ENCODE results near the gene LRRC8D.
A peak's percentile ranks its signal among the peaks of the same experiment; 100 is the strongest.

The LRRC8D gene

DNA sequence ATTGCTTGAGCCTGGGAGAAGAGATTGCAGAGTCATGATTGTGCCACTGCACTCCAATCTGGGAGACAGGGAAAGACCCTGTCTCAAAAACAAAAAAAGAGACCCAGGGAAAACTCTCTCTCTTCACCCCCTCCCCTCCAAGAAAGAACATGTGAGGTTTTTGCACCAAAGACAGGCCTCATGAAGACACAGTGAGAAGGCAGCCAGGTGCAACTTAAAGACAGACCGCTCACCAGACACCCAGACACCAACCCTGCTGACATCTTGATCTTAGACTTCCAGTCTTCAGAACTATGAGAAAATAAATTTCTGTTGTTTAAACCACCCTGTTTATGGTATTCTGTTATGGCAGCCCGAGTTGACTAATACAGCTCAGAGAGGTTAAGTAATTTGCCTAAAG lies 13.3 kb upstream of the LRRC8D start:
- DNase-seq (ENCODE audit: low read depth in 2 of 2), result no peak

DNA sequence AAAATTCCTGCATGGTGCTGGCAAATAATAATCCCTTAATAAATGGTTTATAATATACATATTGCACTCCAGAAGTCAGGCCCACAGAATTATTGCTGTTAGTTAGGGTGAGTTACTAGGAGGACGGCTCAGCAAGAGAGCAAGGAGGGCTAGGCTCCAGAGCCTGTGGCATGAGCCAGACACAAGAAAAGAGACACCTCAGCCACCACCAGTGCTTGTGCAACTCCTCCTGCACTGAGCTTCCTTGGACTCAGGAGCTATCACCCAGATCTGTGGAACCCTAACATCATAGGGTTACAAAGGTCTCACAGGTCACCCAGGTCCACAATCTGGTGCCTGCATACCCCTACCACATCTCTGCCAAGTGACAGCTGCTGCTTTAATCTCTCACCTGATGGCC lies 12.8 kb upstream of the LRRC8D start:
- DNase-seq (ENCODE audit: low read depth in 2 of 2), result no peak

DNA sequence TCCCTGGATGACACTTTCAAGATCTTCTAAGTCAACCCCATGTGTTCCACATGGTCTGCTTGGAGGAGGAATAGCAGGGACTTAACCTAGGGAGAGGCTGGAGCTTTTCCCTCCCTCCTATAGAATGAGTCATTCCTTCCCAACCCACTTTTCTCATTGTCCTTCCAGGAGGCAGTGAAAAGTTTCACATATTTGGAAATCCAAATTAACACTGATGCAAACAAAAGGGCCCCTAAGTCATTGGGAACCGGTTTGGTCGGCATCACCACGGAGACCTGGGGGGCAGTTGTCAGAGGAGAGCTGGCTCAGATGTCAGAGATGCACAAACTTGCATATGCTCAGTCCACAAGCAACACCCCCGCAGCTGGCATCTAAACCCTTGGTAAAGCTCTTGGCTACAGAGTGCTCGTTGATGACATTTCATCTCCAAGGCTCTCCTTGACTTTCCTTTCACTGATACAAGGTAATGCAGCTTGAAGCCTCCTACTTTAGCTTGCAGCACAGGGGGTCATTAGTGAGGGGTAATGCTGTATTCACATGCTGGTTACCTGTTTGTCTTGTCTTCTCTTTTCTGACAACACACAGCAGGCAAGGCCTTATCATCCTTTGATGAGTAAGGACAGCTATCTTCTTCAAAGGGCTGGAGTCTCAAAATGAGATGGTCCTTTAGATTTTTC lies 12.3 kb upstream of the LRRC8D start:
- no peak for DNase-seq (ENCODE audit: low read depth in 2 of 2)

GRCh38 chr1:89809556-89809955 lies 11.3 kb upstream of the LRRC8D start:
- no peak for DNase-seq (ENCODE audit: low read depth in 2 of 2)

DNA sequence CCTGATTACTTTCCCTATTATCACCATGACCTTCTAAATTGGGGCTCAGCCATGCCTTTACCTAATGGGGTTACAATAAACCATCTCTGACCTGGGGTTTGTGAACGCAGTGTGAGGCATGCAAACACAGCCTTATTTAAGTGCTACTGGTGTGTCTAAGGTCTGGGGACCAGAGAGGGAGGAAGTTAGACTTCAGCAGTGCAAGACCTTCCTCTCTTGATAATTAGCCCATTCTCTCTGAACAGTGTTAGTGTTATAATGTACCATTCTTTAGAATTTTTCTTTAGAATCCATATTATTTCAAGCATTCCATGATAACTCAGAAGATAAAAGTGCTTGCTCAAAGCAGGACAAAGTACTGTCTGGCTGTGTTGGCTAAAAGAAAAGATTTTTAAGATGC lies 10.5 kb upstream of the LRRC8D start:
- DNase-seq (ENCODE audit: low read depth in 2 of 2), result no peak

DNA sequence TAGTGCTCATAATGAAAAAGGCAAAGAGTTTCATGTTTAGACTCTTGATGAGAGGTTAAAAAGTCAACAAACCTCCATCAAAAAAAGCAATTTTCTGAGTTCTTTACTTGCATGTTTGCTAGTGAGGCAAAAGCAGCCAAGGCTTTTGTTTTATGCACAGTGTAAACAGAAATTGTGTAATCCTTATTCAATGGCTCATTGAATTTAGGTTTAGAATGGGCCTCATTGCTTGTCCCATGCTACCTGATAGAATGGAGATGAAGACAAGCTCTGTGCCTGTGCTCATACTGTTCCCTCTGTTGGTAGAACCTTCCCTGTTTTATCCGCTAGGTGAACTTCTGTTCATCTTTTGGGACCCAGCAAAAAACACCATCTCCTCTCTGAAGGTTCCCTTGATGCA lies 10.0 kb upstream of the LRRC8D start:
- DNase-seq (ENCODE audit: low read depth in 2 of 2), result no peak

DNA sequence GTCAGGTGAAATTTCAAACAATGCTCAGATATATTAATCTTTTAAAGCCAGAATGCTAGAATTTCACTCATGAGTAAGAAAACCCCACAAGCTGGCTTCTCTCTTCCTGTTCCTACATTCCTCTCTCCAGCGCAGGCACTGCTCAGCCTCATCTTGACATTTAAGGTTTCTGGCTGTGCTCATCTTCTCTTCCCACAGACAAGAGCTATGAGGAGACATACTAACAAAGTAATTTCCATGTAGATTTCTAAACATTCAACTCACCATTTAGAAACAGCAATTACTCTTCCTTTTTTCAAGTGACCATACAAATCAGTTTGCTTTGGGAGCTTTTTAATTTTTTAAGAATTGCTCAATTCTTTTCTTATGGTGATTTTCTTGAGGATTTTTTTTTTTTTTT lies 7.8 kb upstream of the LRRC8D start:
- no peak for DNase-seq (ENCODE audit: low read depth in 2 of 2)

GRCh38 chr1:89815040-89815439 lies 5.8 kb upstream of the LRRC8D start:
- DNase-seq (ENCODE audit: low read depth in 2 of 2), result no peak

GRCh38 chr1:89815611-89816010 lies 5.2 kb upstream of the LRRC8D start:
- DNase-seq (ENCODE audit: low read depth in 2 of 2), result no peak

DNA sequence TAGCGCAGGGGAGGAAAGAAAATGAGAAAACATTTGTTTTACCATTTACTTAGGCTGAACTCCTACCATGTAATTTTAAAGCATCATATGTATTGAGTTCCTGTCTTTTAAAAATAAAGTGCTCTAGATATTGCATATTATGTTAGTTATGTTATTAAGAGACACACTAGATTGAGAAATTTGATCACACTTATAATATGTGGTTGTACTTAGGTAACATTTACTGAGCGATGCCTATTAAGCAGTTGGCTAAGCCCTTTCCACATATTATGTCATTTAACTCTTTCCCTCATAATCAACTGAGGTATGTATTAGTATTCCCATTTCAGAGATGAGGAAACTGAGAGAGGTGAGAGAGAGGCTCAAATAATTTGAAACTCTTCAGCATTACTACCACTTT lies 4.5 kb upstream of the LRRC8D start:
- DNase-seq (ENCODE audit: low read depth in 2 of 2), result no peak

DNA sequence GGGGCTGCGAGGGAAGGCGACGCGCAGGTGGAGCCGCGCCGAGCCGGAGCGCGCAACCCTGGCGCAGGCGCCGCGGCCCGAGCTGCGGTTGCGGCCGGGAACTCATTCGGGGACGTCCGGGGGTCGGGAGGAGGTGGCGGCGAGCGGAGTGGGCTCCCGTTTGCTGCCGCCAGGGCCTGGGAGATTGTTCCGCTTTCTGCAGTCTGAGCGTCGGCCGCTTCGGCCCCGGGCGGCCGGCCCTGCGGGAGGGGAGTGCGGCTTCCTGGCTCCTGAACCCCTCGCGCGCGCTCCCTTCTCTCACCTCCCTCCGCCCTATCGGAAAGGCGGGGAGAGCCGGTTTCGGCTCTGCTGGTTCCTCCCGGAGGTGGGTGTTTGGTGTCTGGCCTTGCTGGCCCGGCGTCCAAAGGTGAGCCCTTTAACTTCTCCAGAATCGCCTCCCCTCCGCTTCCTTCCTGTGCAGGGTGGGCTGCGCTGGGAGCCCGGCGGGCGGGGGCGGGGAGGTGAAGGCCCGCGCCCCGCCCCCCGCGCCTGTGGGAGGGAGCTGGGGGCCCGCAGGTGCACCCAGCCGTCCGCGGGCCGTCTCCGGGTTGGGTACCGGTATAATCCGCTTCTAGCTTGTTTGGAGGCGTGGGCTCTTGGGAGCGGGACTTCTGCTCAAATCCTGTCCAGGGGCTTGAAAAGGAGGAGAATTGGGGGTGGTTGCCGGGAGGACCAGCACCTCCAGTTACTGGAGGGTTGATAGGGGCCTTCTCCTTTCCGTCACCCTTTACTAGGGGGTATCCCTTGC lies 683 bp downstream of the LRRC8D start:
- DNase-seq (ENCODE audit: low read depth in 2 of 2), result peak; percentile 36 to 38

DNA sequence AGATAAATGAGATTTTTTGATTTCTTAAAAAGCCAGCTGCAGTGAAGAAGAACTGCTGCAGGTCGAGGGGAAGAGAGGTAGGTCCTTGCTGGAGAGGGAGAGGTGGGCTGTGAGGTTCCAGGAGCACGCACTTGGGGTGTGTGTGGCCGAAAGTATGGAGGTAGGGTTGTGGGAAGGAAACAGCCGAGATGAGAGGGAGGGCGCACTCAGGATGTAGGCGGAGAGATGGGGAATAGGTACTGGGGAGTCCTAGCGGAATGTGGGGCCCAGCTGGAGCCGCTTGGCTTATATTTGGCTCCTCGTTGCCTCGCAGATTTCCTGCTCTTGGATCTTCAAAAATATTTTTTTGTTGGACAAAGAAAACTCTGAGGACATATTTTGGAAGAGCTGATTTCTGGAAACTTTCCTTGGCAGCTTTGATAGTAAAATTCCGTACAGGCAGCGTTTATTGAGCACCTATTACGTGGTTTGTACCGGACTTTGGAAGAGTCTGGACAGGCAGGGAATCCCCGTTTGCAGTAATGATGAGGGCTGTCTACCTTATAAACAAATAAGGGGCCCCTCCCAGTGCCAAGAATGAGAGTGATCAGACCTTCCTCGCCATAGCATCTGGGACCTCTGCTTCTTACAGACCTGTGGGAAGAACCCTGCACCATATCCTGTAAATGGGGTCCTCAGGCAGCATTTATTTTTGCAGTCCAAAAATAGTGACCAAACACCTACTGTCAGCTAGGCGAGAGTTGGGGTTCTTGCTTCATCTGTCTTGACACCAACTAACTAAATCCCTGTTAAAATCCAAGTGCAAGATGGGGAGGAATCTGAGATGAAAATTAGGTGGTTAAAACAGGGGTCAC lies 1.5 kb downstream of the LRRC8D start:
- DNase-seq (ENCODE audit: low read depth in 2 of 2), result no peak

DNA sequence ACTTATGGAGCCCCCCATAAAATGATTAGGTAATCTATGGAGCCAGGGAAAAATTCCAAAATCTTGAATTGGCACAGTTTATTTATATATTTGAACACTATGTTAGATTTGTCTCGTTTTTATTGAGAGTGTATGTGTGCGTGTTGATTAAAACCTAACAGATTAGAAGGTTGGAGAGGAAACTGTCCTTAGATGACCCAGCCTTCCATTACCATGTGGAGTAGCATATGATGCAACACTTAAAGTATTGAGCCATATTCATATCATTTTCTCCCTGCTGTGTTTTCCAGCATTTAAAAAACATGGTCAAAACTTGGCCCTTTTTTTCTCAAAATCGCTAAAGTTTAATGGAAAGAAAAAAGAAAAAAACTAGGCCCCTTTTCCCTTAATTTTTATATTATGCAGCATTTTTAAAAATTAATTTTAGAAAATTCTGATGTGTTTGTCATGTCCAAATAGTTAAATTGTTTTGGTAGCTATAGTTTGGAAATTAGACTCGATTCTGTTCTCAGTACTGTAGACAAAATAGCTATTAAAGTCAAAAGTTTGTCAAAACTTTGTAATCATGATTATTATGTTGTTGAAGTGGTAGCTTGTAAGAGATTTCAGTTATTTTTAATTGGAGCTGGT lies 2.3 kb downstream of the LRRC8D start:
- DNase-seq (ENCODE audit: low read depth in 2 of 2), result no peak

DNA sequence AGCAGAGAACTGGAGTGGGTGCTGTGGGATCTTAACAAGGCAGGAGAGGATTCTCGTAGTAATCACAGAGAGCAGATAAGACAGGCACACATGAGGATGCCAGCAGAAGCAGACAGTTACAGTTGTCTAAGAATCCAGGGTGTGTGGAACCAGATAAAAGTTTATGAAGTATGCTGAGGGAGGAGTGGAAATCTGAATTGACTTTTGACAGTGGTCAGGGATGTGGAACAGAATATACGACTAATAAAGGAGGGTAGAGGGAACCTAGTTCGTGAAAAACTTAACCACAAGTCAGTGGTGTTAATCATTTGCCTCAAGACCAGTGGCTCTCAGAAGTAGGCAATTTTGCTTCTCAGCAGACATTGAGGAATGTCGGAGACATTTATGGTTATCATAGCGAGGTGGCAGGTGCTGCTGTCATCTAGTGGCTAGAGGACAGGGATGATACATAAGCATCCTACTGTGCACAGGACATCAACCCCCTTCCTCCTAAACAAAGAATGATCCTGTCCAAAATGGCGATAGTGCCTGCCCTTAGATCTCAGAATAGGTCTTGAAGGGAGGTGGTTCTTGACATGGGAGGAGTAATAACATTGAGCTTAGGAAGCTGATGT lies 3.0 kb downstream of the LRRC8D start:
- no peak for DNase-seq (ENCODE audit: low read depth in 2 of 2)

DNA sequence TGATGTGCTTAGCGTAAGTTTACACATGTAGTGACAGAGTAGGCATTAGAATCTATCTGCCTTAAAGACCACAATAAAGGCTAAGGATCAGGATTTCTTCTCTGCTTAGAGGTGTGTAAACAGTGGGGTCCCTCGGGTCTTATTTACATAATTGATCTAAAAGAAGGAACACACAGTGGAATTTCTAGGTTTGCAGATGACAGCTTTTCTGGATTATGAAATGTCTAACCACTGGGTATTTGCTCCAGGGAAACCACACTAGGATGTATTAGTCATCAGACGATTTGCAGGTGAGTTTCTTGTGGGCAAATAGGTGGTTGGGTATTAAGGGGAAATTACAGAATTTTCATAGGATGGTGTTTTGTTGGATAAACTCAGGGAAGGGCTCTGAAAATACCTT lies 5.8 kb downstream of the LRRC8D start:
- no peak for DNase-seq (ENCODE audit: low read depth in 2 of 2)

DNA sequence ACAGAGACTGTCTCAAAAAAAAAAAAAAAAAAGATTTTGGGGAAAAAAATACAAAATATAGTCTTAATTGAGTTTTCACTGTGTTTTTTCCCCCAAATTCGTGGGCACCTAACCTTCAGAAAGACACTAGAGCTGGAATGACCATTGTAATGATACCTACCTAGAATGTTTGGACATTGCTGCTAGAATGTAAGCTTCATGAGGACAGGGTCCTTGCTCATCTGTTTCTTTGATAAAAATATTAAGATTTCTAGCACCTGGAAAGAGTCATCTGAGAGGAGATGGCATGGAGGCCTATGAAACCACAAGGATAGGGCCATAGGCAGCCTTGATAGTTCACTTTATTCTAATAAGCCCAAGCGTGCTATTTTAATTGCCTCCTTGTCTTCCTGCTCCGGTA lies 6.5 kb downstream of the LRRC8D start:
- no peak for DNase-seq (ENCODE audit: low read depth in 2 of 2)

DNA sequence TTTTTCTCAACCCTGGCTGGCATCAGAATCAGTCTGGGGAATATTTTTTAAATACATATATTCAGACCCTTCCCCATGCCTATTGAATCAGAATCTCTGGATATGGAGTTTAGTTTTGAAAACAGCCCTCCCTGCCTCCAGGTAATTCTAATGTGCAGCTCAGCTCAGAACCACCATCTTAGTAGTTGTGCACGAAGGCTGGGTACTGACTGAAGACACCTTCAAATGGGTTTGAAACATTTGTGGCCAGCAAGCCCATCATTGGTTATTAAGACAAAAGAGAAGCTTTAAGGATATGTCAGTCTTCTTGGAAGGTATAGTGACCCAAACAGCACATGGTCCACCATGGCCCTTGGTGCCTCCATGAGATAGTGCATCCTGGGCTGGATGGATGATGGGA lies 7.1 kb downstream of the LRRC8D start:
- DNase-seq (ENCODE audit: low read depth in 2 of 2), result no peak

DNA sequence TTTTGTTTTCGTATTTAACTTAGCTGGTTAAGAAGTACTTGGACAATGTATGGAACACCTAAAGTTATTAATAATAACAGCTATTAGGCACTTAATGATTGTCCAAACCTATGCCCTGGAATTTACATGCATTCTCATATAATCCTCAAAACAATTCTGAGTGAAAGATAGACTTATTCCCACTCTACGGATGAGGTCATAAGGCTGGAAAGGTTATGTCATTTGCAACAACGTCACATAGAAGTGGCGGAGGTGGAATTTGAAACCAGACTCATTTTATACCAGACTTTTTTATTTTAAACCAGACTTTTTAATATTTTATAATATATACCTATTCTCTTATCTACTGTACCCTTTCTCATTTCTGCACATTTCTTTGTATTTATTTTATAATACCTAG lies 8.4 kb downstream of the LRRC8D start:
- DNase-seq (ENCODE audit: low read depth in 2 of 2), result no peak

- DNase-seq (ENCODE audit: low read depth in 2 of 2), result no peak
Measured at GRCh38 chr1:89831462-89832120, 10.8 kb downstream of the LRRC8D start.

DNA sequence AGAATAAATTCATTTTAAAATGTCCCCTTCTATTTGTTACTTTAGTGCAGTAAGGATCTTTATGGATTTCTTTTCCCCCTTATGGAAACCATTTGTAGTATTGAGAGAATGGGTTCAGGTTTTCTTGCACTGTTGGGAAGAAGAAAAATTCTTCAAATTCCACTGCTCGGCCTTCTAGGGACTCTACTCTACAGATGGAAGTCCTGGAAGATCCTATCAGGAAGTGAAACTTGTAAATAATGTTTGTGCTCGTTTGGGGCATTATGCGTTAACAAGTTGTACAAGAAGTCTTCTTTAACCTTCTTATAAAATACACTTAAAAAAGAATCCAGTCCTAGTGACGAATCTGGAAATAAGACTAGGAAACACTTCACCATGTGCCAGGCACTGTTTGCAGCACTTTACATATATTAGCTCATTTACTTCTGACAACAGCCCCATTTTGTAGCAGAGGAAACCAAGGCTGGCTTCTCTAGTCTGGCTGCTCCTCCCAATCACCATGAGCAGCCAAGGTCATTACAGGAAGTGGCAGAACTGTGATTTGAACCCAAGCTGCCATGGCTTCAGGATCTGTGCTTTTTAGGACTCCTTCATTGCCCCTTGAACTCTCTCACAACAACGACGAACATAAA lies 11.8 kb downstream of the LRRC8D start:
- DNase-seq (ENCODE audit: low read depth in 2 of 2), result no peak

Measured in stimulated activated CD8-positive, alpha-beta memory T cell treated with anti-CD3 and anti-CD28 coated beads, Interleukin-15, amount 100 ng/mL, for 48 hours (primary cell).